Activated T-cell treated with anti-CD3 and anti-CD28 coated beads, Interleukin-2, amount 50 U/mL, for 1 hour (primary cell): Measurements from ENCODE around the gene TANGO2.

Experiments used
- DNase-seq: peaks from one replicate; pipeline ENCODE4 v3.0.0-alpha.2; 2020

The TANGO2 gene

DNA sequence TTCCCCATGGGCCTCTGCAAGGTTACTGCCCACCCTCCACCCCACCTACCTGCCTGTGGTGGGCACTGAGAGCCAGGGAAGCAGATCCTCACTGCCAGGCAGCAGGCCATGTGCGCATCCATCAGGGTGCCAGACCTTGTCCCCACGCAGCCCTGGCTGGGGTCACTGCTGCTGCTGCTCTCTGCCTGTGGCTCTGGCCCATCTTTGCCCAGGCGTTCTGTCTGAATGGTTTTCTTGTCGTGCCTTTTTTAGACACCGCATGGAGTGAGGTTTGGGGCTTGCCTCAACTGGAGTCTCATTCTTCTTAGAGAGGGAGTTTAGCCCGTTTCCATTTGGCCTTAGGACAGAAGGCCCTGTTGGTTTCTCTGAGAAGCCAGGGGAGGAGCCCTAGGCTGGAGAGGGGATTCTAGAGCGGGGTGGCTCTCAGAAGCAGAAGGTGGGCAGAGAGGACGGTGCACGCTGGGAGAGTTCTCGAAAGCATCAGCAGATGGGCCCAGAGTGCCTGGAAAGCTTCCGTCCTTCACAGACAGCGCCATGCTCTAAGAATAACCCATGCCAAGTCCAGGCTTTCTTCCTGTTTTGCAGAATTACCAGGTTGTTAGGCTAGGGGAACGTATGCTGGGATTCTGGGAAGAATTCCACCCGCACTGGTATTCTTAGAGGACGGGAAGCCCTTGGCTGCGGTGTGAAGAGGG lies 8.1 kb downstream of the TANGO2 start:
- DNase-seq: no peak

DNA sequence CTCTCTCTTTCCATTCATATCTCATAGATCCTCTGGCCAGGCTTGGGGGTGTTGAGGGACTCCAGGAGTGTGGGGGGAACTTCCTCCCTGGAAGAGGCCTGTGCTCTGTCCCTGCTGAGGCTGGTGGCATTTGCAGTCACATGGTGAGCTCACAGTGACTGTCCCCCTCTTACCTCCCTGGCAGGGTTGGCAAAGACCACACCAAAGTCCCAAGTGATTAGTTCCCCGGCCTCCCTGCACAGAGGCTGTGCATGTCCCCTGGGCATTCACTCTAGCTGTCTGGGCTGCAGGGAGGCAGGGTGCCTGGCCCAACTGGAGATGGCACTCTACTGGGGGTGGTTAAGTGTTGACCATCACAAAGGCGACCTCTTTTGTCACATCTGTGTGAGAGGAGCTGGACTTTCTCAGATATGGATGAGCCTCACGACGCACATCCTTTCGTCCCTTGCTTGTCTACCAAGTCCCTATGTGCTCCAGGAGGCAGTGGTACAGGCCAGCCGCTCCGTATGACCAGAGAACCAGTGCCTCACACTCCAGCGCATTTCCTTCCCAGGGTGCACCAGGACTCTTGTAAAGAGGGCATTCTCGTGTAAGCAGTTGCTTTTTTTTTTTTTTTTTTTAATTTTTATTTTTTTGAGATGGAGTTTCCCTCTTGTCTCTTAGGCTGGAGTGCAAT lies 8.8 kb downstream of the TANGO2 start:
- no peak for DNase-seq

DNA sequence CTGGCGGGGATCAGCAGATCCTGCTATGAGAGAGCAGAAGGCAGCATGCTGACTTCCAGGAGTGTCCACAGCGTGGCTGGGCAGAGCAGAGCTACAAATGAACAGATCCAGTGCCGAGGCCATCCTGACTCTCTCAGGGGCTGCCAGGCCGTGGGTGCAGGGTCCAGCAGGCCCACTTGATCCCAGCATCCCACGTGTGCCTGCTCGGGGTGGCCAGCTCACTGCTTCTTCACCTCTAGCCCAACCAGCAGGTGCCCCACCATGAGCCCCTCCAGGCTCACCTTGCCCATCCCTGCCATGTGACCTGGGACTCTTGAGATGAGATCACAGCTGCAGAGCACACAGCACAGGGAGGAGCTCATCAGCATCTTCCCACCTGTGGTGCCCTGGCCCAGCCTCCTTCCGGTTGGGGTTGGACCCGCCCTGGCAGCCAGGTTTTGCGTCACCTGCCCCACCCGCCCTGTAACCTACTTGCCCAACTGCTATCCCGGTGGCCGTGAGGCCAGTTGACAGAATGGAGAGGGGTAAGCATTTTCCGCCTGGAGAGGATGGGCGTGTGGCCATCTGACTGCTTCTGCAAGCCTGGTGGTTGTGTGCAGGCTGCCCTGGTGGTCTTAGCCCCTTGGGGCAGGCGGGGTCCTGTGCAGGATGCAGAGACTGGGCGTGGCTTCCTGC lies 11.0 kb downstream of the TANGO2 start:
- peak; percentile 40 for DNase-seq

DNA sequence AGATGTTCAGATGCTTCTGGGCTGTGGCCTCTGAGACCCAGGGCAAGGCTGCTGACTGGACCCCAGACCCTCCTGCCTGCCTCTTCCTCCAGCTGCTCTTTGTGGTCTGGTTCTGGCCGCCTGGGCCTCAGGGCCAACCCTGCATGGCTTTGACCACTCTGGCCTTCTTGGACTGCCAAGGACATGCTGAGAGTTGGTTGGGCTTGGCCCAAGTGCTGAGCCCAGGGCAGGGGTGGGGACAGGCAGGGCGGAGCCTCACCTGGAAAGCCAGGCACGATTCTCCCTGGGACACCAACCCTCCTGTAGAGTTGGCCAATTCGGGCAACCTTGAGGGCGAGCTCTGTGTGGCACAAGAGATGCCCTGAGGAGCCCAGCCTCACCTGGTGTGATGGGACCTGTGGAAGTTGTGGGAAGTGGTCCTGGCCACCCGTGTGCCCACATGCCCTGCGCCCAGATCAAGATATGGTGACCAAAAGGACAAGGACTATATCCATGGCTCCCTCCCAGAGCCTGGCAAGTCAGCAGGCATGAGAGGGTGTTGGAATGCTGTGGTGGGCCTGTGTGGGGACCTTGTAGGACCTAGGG lies 11.6 kb downstream of the TANGO2 start:
- DNase-seq: no peak

DNA sequence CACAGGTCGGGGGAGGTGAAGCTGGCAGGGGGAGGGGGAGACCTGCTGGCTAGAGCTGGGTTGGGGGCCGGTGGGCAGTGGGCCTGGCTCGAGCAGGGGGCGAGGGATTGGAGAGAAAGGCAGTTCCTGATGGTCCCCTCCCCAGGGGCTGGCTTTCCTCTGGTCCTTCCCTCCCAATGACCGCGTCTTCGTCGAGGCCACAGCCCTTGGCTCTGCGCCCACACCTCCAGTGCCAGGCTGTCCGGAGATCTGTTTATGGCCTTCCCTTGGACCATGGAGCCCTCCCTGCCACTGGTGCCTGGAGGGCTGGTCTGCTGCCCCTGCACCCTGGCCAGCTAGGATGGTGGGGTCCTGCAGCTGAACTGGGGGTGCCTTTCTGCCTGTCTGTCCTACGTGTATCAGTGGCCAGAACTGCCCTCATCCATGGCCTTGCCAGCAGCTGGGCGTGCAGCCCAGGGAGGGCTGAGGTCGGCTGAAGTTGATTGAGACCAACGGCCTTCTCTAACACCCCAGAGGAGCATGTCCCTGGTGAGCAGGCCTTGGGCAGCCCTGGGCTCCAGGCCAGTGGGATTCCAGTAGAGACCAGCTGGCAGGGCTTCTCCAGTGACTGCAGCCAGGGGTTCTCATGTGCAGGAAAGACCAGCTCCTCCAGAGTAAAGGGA lies 12.3 kb downstream of the TANGO2 start:
- DNase-seq: no peak

DNA sequence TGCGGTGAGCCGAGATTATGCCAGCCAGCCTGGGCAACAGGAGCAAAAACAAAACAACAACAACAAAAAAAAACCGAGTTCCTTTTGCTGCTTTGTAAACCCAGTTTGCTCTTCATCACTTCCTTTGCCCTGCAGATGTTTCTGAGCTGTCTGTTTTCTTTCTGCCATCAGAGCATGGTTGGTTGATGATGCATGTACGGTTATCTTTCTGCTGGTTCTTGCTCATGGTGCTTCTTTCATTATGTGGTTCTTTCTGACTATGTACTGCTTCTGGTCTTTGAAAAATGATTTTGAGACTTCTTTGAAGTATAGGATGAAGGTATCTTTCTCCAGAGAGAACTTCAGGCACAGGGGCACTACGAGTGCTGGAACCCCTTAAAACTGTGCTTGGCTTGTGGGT lies 13.2 kb downstream of the TANGO2 start:
- DNase-seq: no peak

DNA sequence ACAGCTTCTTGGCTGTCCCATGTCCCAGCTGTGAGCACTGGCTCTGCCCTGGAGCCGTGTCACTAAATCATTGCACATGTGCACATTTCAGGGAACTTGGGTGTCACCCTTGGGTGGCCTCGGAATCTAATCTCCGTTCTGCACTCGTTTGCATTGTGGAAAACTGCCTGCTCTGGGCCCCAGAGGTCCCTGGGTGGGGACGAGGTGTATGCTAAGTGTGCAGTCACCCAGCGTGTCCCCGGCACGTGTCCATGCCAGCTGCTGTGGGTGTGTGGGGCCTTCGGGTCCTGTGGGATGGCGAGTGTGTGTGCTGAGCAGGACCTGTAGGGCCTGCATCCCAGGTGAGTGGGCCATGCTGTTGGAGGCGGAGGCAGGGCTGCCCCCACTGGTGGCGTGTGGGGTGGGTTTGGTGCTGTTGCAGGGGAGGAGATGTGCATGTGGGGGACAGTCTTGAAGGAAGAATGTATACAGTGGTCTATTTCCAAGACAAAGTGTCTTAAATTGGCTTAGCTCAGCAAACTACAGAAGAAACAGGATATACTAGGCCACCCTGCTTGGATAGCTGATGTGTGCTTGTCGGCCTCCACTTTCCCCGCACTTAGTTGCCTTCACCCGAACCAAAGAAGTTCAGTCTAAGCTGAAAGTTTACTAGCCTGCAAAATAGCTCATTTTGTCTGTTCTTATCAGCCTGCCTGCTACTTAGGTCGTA lies 14.6 kb downstream of the TANGO2 start:
- no peak for DNase-seq

DNA sequence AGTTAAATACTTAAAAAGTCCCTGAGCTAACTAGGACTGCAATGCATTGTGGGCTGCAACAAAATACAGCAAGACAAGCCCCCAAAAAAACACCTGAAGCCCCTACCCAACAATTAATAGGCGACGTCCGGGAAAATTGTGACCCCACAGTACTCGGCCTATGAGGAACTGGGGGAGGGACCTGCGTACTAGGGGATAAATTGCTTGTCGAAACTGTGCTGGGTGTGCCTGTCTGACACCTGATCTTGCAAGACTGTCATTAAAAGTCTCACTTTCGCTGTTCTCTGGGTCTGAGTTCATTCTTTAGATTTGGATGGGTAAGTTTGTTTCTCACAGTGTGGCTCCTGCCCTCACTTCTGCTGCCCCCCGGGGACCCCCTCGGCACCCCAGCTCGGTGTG lies 15.2 kb downstream of the TANGO2 start:
- no peak for DNase-seq

DNA sequence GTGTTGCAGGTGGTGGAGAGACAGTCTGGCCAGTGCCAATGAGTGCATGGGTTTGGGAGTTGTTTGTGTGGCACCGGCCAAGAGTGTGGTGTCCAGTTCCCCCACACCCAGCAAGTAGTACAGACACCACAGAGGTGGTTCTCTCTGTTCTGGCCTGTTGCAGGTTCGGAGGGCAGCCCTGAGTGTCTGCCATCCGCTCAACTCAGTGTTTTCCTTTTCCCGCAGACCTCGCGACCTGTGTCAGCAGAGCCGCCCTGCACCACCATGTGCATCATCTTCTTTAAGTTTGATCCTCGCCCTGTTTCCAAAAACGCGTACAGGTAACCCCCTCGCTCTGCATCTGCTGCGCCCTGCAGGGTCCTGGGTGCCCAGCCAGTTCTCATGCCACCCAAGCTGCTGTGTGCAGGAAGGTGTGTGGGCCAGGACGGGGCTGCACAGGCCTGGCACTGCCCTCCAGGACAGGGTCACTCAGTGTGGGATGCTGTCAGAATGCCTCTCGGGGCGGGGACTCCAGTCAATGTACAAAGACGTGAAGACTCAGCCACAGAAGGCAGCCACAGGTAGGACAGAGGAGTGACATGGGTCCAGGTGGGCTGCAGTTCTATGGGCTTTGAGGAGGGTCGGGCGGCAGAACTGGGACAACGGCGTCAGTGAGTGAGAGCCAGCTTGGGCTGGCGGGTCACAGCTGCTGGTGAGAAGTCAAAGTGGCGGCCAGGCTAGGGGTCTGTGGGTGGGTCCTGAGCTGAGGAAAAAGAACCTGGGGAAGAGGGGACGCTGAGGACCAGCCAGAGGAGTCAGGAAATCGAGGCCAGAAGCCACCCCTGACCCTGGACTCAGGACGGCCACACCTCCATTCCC lies 15.9 kb downstream of the TANGO2 start:
- no peak for DNase-seq

DNA sequence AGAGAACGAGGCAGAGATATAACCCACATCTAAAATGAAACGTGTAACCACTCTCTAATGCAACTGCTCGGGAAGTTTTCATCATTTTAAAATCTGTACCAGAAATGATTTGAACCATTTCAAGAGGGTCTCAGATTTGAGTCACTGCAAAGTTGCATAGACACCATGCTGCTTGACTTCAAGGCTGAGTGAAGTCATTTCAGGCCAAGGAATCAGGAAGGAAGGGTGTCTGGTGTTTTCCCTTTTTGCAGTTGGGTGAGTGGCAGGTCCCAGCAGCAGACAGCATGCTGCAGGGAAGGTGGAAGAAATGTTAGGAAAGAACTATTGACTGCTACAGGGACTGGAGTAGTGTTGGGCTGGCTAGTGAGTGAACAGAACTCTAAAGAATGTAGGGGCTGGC lies 16.5 kb downstream of the TANGO2 start:
- no peak for DNase-seq

DNA sequence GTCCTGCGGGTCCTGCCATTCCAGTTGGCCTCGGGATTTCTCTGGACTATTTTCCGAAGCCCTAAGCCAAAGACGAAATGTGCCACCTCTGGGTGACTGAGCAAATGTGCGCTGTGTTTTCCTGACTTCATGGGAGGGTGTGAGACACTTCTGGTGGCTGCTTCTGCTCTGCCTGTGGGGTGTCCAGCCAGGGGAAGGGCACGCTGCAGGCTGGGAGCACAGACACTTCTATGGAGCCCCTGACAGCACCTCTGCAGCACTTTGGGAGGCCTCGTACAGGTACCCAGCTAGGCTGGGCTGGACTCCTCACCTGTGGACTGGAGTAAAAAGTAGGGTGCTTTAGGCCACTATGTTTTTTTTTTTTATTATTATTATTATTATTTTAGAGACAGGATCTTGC lies 17.7 kb downstream of the TANGO2 start:
- no peak for DNase-seq

DNA sequence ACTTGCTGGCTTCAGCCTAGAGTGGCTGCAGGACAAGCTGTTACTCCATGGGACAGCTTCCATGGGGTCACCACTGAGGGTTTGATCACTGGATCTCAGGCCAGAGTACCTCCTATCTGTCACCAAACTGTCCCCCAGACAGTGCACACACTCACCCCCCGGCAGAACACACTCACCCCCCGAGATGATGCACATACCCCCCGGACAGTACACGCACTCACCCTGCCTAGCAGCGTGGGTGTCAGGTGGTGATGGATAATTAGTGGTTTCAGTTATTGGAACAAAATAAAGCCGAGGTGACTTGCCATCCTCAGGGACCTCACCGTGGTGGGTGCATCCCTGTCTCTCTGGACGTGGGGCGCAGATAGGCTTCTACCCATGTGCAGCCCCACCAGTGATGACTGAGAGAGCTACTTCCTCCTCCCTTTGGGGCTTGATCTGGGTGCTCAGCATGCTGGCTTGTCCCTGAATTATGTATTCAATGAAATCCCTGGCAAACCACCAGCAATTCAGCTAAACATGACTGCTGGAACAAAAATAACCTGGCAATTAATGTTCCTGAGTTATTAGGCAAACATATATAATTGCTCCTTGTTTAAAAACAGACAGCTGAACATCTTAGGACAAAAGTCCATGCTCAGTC lies 18.9 kb downstream of the TANGO2 start:
- DNase-seq: no peak

DNA sequence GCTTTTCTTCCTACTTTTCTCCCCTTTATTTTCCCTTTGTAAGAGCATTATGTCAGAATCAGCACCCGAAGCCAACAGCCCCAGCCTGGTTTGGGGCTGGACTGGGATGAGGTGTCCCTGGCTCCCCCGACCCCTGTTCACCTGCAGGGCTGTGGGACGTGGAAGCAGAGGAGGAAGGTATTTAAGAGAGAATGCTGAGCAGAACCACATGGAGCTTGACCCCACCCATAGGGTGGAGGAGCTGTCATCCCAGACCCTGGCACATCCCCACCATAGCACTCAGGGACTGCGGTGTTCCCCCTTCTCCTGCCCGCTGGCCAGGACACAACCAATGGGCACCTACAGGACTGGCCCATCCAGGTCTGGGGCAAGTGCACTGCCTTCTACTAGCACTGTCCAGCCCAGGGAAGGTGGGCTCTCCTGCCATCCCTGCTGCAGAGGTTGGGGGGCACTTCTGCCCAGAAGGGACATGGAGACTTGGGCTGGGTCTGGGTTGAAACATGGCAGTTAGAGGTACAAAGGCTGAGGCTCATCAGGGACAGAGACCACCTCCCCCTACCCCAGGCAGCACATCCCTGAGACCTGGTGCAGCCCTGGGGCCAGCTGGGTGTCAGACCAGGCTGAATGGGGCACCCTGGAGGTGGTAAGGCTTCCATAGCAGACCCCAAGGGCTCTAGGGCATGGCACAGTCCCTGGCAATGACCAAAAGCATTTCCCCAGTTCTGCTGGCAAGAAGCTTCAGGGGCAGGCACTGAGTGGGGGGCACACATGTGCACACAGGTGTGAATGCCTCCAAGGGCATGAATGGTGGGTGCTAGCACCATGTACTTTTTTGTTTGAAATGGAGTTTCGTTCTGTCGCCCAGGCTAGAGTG lies 19.7 kb downstream of the TANGO2 start:
- no peak for DNase-seq

DNA sequence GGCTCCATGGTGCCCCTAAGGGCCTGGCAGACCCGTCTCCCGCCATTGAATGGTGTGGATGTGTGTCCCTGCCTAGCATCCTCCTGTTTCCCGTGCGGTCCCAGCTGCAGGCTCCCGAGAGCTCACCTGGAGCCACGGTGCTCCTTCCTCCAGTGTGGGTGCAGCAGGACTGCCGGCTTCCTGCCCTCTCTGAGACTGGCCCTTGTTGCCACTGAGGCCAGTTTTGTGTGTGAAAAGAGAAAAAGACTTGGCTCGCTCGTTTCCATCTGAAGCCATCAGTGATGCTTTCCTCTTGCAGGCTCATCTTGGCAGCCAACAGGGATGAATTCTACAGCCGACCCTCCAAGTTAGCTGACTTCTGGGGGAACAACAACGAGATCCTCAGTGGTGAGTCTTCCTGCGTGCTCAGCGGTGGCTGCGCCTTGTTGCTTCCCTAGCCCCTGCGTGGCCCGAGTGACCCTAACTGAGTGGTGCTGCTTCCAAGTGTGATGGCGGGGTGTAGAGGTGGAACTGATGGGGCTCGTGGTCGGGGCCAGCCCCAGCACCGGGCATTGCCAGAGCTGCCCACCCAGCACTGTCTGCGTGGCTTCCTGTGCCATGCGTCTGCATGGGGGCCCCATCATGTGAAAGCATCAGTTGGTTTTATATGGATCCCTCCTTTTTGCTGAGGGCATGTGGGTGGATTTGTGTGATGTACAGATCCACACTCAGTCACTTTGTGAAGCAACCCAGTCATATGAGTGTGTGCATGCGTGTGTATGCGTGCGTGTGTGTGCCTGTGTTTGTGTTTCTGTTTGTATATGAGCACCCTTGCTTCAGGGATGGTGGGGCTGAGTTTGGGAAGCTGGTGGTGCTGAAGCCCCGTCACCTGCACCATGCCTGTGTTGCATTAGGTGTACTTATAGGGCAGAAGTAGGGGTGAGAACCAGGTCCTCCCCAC lies 22.4 kb downstream of the TANGO2 start:
- no peak for DNase-seq

DNA sequence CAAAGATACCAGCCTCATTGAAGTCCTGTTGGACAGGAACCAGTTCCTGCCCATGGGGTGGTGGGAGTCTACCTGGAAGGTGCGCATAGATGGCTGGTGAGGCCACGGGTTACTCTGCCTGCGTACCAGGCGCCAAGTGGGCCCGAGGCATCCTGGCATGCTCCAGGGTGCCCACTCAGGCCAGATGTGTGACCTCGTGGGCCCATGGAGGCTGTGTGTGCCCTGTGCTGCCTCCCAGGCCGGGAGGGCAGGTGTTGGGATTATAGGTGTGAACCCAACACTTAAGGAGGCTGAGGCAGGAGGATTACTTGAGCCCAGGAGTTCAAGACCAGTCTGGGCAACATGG lies 23.1 kb downstream of the TANGO2 start:
- DNase-seq: no peak

DNA sequence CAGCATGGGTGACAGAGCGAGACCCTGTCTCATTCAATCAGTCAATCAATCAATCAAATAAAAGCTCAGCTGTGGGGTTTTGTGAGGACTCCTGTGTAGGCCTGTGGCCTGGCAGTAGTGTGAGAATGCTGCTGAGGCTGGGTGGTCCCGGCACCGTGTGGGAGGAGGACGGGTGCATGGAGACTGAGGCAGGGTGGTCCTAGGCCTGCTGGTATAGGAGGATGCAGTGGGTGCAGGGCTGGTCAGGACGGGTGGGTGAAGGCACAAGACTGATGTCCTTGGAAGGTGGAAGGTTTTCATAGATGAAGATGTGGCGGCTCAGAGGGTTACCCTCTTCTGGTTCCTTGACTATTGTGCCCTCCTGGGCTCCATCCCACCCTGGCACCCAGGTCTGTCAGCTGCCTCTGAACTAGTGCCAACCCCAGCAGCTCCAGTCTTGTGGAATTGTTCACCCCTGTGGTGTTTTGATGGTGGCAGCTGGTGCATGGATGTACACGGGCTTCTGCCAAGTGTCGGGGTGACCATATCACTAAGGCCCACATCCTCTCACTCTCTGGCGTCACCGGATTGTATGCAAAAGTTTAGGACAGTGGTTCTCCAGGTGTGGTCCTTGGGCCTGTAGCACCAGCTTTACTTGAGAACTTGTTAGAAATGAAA lies 23.7 kb downstream of the TANGO2 start:
- no peak for DNase-seq

DNA sequence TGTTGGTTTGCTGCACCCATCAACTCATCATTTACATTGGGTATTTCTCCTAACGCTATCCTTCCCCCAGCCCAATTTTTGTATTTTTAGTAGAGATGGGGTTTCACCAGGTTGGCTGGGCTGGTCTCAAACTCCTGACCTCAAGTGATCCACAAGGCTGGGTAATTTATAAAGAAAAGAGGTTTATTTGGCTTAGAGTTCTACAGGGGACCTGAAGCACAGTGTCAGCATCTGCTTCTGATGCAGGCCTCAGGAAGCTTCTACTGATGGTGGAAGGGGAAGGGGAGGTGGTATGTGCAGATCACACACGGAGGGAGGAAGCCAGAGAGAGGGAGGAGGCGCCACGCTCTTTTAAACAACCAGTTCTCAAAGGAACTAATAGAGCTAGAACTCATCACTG lies 25.8 kb downstream of the TANGO2 start:
- no peak for DNase-seq

DNA sequence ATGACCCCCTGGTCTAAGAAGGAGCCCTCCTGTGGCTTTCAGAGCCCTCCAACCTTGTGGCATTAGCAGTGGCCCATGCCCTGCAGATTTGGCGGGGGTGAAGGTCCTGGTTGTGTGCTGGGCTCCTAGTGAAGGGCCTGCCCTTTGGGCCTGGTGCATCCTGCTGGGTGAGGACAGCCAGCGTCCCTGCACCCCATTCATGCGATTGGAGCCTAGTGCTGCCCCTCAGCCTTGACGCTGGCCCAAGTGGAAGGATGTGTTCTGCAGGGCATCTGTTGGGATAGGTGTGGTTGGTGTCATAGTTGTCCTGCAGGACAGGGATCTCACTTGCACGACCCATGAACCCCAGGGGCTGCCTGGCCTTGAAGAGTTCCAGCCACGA lies 31.0 kb downstream of the TANGO2 start:
- no peak for DNase-seq
